Activated T-cell treated with anti-CD3 and anti-CD28 coated beads for 48 hours (primary cell): ENCODE data around the gene TCAP.

Experiments
- DNase-seq: peaks from one replicate; pipeline ENCODE4 v3.0.0-alpha.2; 2020; ENCODE audit warnings: low read depth

Gene TCAP

GRCh38 chr17:39651923-39652586, 13.1 kb upstream of the TCAP start:
- no peak for DNase-seq

GRCh38 chr17:39652587-39653315, 12.4 kb upstream of the TCAP start:
- DNase-seq: no peak

GRCh38 chr17:39653316-39653661, 11.9 kb upstream of the TCAP start:
- DNase-seq: no peak

- peak; percentile 78 for DNase-seq
Observed at GRCh38 chr17:39653662-39654331, 11.4 kb upstream of the TCAP start.

- DNase-seq: no peak
Observed at GRCh38 chr17:39655105-39655504, 10.0 kb upstream of the TCAP start.

GRCh38 chr17:39658346-39658745, 6.8 kb upstream of the TCAP start:
- no peak for DNase-seq

GRCh38 chr17:39658760-39659159, 6.4 kb upstream of the TCAP start:
- no peak for DNase-seq

GRCh38 chr17:39659279-39660010, 5.7 kb upstream of the TCAP start:
- DNase-seq: no peak

- no peak for DNase-seq
Observed at GRCh38 chr17:39660011-39660360, 5.2 kb upstream of the TCAP start.

GRCh38 chr17:39660397-39661385, 4.5 kb upstream of the TCAP start:
- DNase-seq: no peak

- DNase-seq: no peak
Observed at GRCh38 chr17:39661744-39662541, 3.2 kb upstream of the TCAP start.

- DNase-seq: no peak
Observed at GRCh38 chr17:39662551-39663339, 2.4 kb upstream of the TCAP start.

GRCh38 chr17:39663340-39663687, 1.8 kb upstream of the TCAP start:
- no peak for DNase-seq

- DNase-seq: no peak
Observed at GRCh38 chr17:39663688-39664580, 1.2 kb upstream of the TCAP start.

- no peak for DNase-seq
Observed at GRCh38 chr17:39665642-39666224, 584 bp downstream of the TCAP start.

- no peak for DNase-seq
Observed at GRCh38 chr17:39666231-39666600, 1.1 kb downstream of the TCAP start.

GRCh38 chr17:39666601-39667261, 1.6 kb downstream of the TCAP start:
- no peak for DNase-seq
